ENCODE measurements around the gene APEH. TPM values are rescaled to one million over a fixed set of nuclear protein-coding genes. Genes with fewer than 3 reads are reported as not detected.

APEH gene
- total and polyA plus RNA-seq, 9 of the 15 experiments (the other 6 are each of a cell fraction or from before 2014, with no cell fraction given) = 70.9 to 177 (median 117) TPM

DNA sequence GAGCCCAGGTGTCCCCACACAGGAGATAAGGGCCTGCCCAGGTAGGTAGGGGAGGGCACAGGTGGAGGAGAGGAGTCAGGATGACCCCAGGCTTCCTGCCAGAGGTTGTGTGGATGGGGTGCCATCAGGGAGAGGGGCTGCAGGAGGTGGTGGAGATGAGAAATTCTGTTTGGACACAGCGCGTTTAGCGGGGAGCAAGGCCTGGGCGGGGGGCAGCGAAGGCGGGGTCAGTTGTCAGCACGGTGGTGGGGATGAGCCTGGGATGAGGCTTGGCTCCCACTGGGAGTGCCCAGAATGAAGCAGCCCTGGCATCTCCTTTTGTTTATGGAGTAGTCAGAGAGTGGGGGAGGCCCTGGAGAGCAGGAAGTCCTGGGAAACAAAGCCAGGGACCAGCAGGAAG is 29.8 kb downstream of the APEH start (continued):
- TF ChIP-seq ZNF347 (CRISPR knock-in tag; IDR thresholded peaks at IDR 0.05; ENCODE audit: low read depth) (no peak), KLF10 (CRISPR knock-in tag; IDR thresholded peaks at IDR 0.05) (no peak), FUS (optimal IDR thresholded peaks at IDR 0.05; ENCODE audit: low read depth, low read length) (no peak), FOXM1 (IDR thresholded peaks at IDR 0.05; ENCODE audit: low read depth) (no peak), FOXM1 (CRISPR knock-in tag; IDR thresholded peaks at IDR 0.05; ENCODE audit: low read depth) (no peak)
- TF ChIP-seq, protein P1, sequence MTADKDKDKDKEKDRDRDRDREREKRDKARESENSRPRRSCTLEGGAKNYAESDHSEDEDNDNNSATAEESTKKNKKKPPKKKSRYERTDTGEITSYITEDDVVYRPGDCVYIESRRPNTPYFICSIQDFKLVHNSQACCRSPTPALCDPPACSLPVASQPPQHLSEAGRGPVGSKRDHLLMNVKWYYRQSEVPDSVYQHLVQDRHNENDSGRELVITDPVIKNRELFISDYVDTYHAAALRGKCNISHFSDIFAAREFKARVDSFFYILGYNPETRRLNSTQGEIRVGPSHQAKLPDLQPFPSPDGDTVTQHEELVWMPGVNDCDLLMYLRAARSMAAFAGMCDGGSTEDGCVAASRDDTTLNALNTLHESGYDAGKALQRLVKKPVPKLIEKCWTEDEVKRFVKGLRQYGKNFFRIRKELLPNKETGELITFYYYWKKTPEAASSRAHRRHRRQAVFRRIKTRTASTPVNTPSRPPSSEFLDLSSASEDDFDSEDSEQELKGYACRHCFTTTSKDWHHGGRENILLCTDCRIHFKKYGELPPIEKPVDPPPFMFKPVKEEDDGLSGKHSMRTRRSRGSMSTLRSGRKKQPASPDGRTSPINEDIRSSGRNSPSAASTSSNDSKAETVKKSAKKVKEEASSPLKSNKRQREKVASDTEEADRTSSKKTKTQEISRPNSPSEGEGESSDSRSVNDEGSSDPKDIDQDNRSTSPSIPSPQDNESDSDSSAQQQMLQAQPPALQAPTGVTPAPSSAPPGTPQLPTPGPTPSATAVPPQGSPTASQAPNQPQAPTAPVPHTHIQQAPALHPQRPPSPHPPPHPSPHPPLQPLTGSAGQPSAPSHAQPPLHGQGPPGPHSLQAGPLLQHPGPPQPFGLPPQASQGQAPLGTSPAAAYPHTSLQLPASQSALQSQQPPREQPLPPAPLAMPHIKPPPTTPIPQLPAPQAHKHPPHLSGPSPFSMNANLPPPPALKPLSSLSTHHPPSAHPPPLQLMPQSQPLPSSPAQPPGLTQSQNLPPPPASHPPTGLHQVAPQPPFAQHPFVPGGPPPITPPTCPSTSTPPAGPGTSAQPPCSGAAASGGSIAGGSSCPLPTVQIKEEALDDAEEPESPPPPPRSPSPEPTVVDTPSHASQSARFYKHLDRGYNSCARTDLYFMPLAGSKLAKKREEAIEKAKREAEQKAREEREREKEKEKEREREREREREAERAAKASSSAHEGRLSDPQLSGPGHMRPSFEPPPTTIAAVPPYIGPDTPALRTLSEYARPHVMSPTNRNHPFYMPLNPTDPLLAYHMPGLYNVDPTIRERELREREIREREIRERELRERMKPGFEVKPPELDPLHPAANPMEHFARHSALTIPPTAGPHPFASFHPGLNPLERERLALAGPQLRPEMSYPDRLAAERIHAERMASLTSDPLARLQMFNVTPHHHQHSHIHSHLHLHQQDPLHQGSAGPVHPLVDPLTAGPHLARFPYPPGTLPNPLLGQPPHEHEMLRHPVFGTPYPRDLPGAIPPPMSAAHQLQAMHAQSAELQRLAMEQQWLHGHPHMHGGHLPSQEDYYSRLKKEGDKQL (CRISPR knock-in tag; IDR thresholded peaks at IDR 0.05; ENCODE audit: borderline replicate concordance) = no peak
